GM12878 (cell line): ENCODE measurements around the gene SRSF12. TPM values are rescaled to one million over a fixed set of nuclear protein-coding genes. Genes with fewer than 3 reads are reported as not detected.
A peak's percentile ranks its signal among the peaks of the same experiment; 100 is the strongest.

Experiments
- ATF3 ChIP-seq: IDR thresholded peaks from 2 replicates; pipeline ENCODE4 v1.6.1; 2011; ENCODE audit warnings: low read depth, mild to moderate bottlenecking, low read length, moderate library complexity, borderline replicate concordance; ENCODE audit errors: extremely low read depth
- BCL3 ChIP-seq: IDR thresholded peaks from 2 replicates; pipeline ENCODE4 v1.6.1; 2011; ENCODE audit warnings: borderline replicate concordance, low read depth, mild to moderate bottlenecking, moderate library complexity, low read length; ENCODE audit not compliant: insufficient read depth, poor library complexity, severe bottlenecking
- BHLHE40 ChIP-seq, 2 experiments: fragments of 450-650 bp in 1 of 2; IDR thresholded peaks; 2 replicates each; pipeline ENCODE4 v1.6.1; 2011 to 2017; ENCODE audit warnings: low read depth in 2 of 2, borderline replicate concordance in 1 of 2, improper control_type of control experiment in 1 of 2, low read length in 1 of 2, mild to moderate bottlenecking in 1 of 2
- BMI1 ChIP-seq: fragments of 450-650 bp; IDR thresholded peaks from 2 replicates; pipeline ENCODE4 v1.6.1; 2016; ENCODE audit warnings: mild to moderate bottlenecking, moderate library complexity, borderline replicate concordance
- CBFB ChIP-seq: IDR thresholded peaks from 2 replicates; pipeline ENCODE4 v1.6.1; 2016; ENCODE audit warnings: antibody characterized with exemption, low read depth
- CHD1 ChIP-seq: IDR thresholded peaks from 2 replicates; pipeline ENCODE4 v1.6.1; 2012; ENCODE audit warnings: low read depth, low read length, improper control_type of control experiment
- CREB1 ChIP-seq: IDR thresholded peaks from 2 replicates; pipeline ENCODE4 v1.6.1; 2012; ENCODE audit warnings: low read depth, mild to moderate bottlenecking, inconsistent platforms
- FOS ChIP-seq: IDR thresholded peaks from 3 replicates; pipeline ENCODE4 v1.6.1; 2011; ENCODE audit warnings: borderline replicate concordance; ENCODE audit not compliant: insufficient read length; ENCODE audit errors: extremely low read depth
- FOXK2 ChIP-seq: fragments of 450-650 bp; IDR thresholded peaks from 2 replicates; pipeline ENCODE4 v1.6.1; 2017; ENCODE audit warnings: mild to moderate bottlenecking, moderate library complexity
- FOXM1 ChIP-seq: IDR thresholded peaks from 2 replicates; pipeline ENCODE4 v1.6.1; 2012; ENCODE audit warnings: low read depth, mild to moderate bottlenecking, inconsistent platforms, low read length, moderate library complexity
- GABPA ChIP-seq: IDR thresholded peaks from 2 replicates; pipeline ENCODE4 v1.6.1; 2014; ENCODE audit warnings: antibody characterized with exemption, low read depth, mild to moderate bottlenecking, inconsistent platforms
- HCFC1 ChIP-seq: fragments of 150-350 bp; IDR thresholded peaks from 2 replicates; pipeline ENCODE4 v1.6.1; 2014; ENCODE audit warnings: low read length
- HDGF ChIP-seq: fragments of 450-650 bp; IDR thresholded peaks from 2 replicates; pipeline ENCODE4 v1.6.1; 2016; ENCODE audit warnings: antibody characterized with exemption
- KAT2A ChIP-seq: conservative IDR thresholded peaks from 2 replicates; pipeline ENCODE4 v1.6.1; 2011; ENCODE audit warnings: low read depth, low read length; ENCODE audit not compliant: control insufficient read depth
- MEF2B ChIP-seq: fragments of 450-650 bp; IDR thresholded peaks from 2 replicates; pipeline ENCODE4 v1.6.1; 2018; ENCODE audit warnings: mild to moderate bottlenecking, moderate library complexity; ENCODE audit not compliant: partially characterized antibody, poor library complexity, severe bottlenecking
- NR2C2 ChIP-seq: IDR thresholded peaks from 2 replicates; pipeline ENCODE4 v1.6.1; 2011; ENCODE audit warnings: borderline replicate concordance, low read depth; ENCODE audit not compliant: control insufficient read depth, insufficient read length
- NRF1 ChIP-seq: conservative IDR thresholded peaks from 2 replicates; pipeline ENCODE4 v1.6.1; 2011; ENCODE audit warnings: mild to moderate bottlenecking, low read depth, low read length, improper control_type of control experiment
- PML ChIP-seq: IDR thresholded peaks from 2 replicates; pipeline ENCODE4 v1.6.1; 2012; ENCODE audit warnings: low read length, inconsistent platforms
- RB1 ChIP-seq: fragments of 450-650 bp; formaldehyde crosslinking; IDR thresholded peaks from 2 replicates; pipeline ENCODE4 v1.6.1; 2017; ENCODE audit warnings: mild to moderate bottlenecking, borderline replicate concordance
- RBBP5 ChIP-seq: fragments of 200-600 bp; sonication (generic); conservative IDR thresholded peaks from 2 replicates; pipeline ENCODE4 v1.6.1; 2016
- RELA ChIP-seq: fragments of 450-650 bp; IDR thresholded peaks from 2 replicates; pipeline ENCODE4 v1.8.0; 2014; ENCODE audit warnings: borderline replicate concordance; ENCODE audit not compliant: partially characterized antibody
- RUNX3 ChIP-seq: IDR thresholded peaks from 2 replicates; pipeline ENCODE4 v1.6.1; 2012; ENCODE audit warnings: low read length, inconsistent platforms
- STAT1 ChIP-seq: fragments of 450-650 bp; conservative IDR thresholded peaks from 2 replicates; pipeline ENCODE4 v1.6.1; 2014; ENCODE audit warnings: antibody characterized with exemption, mild to moderate bottlenecking
- TAF1 ChIP-seq: IDR thresholded peaks from 2 replicates; pipeline ENCODE4 v1.6.1; 2011; ENCODE audit warnings: mild to moderate bottlenecking, low read depth, low read length, borderline replicate concordance
- ZSCAN29 ChIP-seq: fragments of 450-650 bp; IDR thresholded peaks from 2 replicates; pipeline ENCODE4 v1.6.1; 2017; ENCODE audit warnings: mild to moderate bottlenecking, moderate library complexity
- polyA plus RNA-seq, 11 experiments: library from polyadenylated mRNA; depleted of rRNA in 4 of 11; unstranded in 6 of 11; stranded (reverse) in 5 of 11; fragments of >200 nt; fragmentation: Nextera tagmentation in 4 of 11; fragmentation: Illumina TruSeq in 1 of 11; extraction: Ambion mirVana in 4 of 11; extraction: Trizol in 1 of 11; gene quantifications; 1 replicate in 1 of 11; 2 replicates in 10 of 11; pipeline versions ENCODE4 v1.2.1 to v1.2.3, GENCODE V29; 2011 to 2016; ENCODE audit warnings: inconsistent platforms in 2 of 11, missing spikeins in 2 of 11, low read depth in 1 of 11
- total RNA-seq, 4 experiments: library from RNA; depleted of rRNA in 3 of 4; stranded (reverse); fragments of >200 nt in 3 of 4; fragmentation: Illumina TruSeq in 1 of 4; extraction: Trizol in 1 of 4; gene quantifications; 2 replicates each; pipeline versions ENCODE4 v1.2.1 to v1.2.3, GENCODE V29; 2013 to 2021
- TF ChIP-seq, protein P1 (sequence below): fragments of 450-650 bp; IDR thresholded peaks from 2 replicates; pipeline ENCODE4 v1.6.1; 2016; ENCODE audit warnings: mild to moderate bottlenecking
- TF ChIP-seq, protein P2 (sequence below): fragments of 150-350 bp; IDR thresholded peaks from 2 replicates; pipeline ENCODE4 v1.6.1; 2014; ENCODE audit warnings: mild to moderate bottlenecking, low read depth, low read length

SRSF12 gene
- total and polyA plus RNA-seq, 10 of the 15 experiments (the other 5 are each of a cell fraction or from before 2014, with no cell fraction given) = 0.03 to 0.23 TPM; not detected in 8

DNA sequence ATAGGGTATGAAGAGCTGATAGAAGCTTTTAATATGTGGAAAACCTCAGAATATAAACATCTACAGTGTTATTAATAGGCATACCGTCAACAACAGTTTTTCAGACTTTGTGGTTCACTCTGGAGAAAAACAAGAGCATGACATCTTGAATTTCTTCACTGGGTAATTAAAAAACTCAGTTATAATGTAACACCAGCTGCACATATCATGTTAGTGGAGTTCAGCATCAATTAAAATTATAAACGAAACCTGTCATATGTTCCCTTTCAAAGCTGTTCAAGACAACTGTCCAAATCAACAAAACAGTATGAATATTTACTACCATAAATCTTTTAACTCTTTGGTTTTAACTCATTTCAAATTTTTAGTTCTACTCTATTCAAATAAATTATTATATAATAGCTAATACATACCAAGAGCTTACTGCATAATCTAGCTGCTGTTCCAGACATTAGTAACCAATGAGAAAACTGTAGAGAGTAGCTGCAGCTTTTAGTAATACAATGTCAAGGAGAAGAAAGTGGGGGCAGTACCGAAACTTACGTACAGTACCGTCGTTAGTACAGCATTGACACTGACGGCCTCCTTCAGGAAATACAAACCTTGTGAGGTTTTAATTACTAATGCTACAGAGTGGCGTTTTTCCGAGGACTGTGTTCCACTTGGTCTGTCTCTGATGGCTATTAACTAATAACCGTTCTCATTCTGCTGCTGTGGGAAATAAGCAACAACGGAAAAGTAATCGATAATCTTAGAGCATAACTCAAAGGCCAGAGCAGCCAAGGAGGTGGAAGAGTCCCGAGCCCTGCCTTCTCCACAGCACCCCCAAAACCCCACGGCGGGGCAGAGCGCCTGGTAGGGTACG is 27.5 kb upstream of the SRSF12 start (continued):
- TF ChIP-seq BCL3 (no peak), BHLHE40 (IDR thresholded peaks at IDR 0.05; ENCODE audit: borderline replicate concordance in 1 of 2, low read depth in 2 of 2, low read length in 1 of 2) (no peak), HDGF (no peak), RUNX3 (peak; percentile 26), HCFC1 (no peak), RB1 (peak; percentile 99), NR2C2 (no peak), RELA (peak; percentile 36), FOS (no peak), ATF3 (no peak), CREB1 (peak; percentile 73; the same call in 1 of the 2 replicates), FOXK2 (no peak), TAF1 (no peak), PML (peak; percentile 71), BMI1 (no peak), NRF1 (no peak), CBFB (0 out of 2 replicates have a peak, but pooled peaks have one; percentile 27), CHD1 (no peak), STAT1 (no peak), KAT2A (no peak), GABPA (0 out of 2 replicates have a peak, but pooled peaks have one; percentile 8), FOXM1 (no peak), RBBP5 (no peak), MEF2B (no peak), ZSCAN29 (no peak)
- TF ChIP-seq, protein P1, sequence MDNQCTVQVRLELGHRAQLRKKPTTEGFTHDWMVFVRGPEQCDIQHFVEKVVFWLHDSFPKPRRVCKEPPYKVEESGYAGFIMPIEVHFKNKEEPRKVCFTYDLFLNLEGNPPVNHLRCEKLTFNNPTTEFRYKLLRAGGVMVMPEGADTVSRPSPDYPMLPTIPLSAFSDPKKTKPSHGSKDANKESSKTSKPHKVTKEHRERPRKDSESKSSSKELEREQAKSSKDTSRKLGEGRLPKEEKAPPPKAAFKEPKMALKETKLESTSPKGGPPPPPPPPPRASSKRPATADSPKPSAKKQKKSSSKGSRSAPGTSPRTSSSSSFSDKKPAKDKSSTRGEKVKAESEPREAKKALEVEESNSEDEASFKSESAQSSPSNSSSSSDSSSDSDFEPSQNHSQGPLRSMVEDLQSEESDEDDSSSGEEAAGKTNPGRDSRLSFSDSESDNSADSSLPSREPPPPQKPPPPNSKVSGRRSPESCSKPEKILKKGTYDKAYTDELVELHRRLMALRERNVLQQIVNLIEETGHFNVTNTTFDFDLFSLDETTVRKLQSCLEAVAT = no peak
- TF ChIP-seq, protein P2, sequence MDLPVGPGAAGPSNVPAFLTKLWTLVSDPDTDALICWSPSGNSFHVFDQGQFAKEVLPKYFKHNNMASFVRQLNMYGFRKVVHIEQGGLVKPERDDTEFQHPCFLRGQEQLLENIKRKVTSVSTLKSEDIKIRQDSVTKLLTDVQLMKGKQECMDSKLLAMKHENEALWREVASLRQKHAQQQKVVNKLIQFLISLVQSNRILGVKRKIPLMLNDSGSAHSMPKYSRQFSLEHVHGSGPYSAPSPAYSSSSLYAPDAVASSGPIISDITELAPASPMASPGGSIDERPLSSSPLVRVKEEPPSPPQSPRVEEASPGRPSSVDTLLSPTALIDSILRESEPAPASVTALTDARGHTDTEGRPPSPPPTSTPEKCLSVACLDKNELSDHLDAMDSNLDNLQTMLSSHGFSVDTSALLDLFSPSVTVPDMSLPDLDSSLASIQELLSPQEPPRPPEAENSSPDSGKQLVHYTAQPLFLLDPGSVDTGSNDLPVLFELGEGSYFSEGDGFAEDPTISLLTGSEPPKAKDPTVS = no peak
